ENCODE measurements around the gene VPS13C.

VPS13C gene

DNA sequence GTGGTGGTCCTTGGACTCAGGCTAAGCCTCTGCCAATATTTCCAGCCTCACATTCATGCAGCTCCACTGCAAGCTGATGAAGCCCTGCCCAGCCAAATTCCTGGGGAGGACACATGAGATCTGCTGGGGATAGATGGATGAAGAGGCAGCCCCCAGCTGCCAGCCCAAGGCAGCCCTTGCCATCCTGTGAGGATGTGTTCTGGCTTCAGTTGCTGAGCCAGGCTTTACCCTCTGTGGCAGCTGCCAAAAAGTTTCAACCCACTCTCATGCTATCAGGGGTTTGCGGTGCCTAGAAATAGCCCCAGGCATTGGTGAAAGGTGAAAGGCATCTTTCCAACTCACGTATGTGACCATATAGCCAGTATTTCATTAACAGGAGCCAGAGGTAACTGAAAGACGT lies 44.2 kb upstream of the VPS13C start:
- no peaks in the 10 kb centered on the region for H3K9me3 ChIP-seq (ENCODE audit: insufficient read depth, low read length)
- H3K9ac ChIP-seq (ENCODE audit: insufficient read length, low read depth): no peak overlapping the region
- no peaks in the 10 kb centered on the region for H3K27me3 ChIP-seq (ENCODE audit: insufficient read depth, insufficient read length)
- DNase-seq (ENCODE audit: low read depth, low spot score): no peak
- no peaks in the 10 kb centered on the region for H3K4me1 ChIP-seq (ENCODE audit: insufficient read depth, insufficient read length)
- H3K36me3 ChIP-seq (ENCODE audit: insufficient read depth, insufficient read length, low read length): no peaks in the 10 kb centered on the region
- TF ChIP-seq YY1 (IDR thresholded peaks at IDR 0.05; ENCODE audit: insufficient read depth, insufficient read length) (no peak), ZNF274 (IDR thresholded peaks at IDR 0.05; ENCODE audit: low read depth, low read length) (no peak), SUZ12 (IDR thresholded peaks at IDR 0.05; ENCODE audit: extremely low read depth, insufficient read depth, insufficient read length) (no peak)
- H3K4me3 ChIP-seq (ENCODE audit: insufficient read length, low read depth): no peak overlapping the region

DNA sequence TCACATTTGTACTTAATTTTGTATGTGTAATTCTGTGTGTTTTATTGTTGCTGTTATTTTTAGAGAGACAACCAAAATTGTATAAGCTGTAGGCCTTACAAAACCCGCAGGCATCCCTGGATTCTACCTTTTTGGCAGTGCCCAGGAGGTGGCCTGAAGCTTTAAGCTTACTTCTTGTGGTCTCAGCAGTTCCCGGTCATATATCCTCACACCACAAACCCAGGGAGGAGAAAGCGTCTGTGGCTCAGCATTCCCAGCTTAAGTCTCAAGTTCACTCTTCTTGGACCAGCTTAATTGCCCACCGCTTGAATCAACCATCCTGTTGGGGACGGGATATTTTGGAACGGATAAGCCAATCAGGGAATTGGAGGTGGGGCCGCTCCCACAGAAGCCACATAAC lies 43.2 kb upstream of the VPS13C start:
- DNase-seq (ENCODE audit: low read depth, low spot score): no peak
- TF ChIP-seq YY1 (IDR thresholded peaks at IDR 0.05; ENCODE audit: insufficient read depth, insufficient read length): no peak
- Histone ChIP-seq H3K27me3 (ENCODE audit: insufficient read depth, insufficient read length) (no peaks in the 10 kb centered on the region), H3K9me3 (ENCODE audit: insufficient read depth, low read length) (no peaks in the 10 kb centered on the region), H3K9ac (ENCODE audit: insufficient read length, low read depth) (no peak overlapping the region), H3K36me3 (ENCODE audit: insufficient read depth, insufficient read length, low read length) (no peaks in the 10 kb centered on the region), H3K4me3 (ENCODE audit: insufficient read length, low read depth) (no peak overlapping the region), H3K4me1 (ENCODE audit: insufficient read depth, insufficient read length) (no peaks in the 10 kb centered on the region)

- Histone ChIP-seq H3K36me3 (ENCODE audit: insufficient read depth, insufficient read length, low read length) (no peaks in the 10 kb centered on the region), H3K27me3 (ENCODE audit: insufficient read depth, insufficient read length) (no peaks in the 10 kb centered on the region), H3K9ac (ENCODE audit: insufficient read length, low read depth) (no peak overlapping the region), H3K4me1 (ENCODE audit: insufficient read depth, insufficient read length) (no peaks in the 10 kb centered on the region), H3K9me3 (ENCODE audit: insufficient read depth, low read length) (no peaks in the 10 kb centered on the region), H3K4me3 (ENCODE audit: insufficient read length, low read depth) (no peak overlapping the region)
- TF ChIP-seq YY1 (IDR thresholded peaks at IDR 0.05; ENCODE audit: insufficient read depth, insufficient read length) (no peak), ZNF274 (IDR thresholded peaks at IDR 0.05; ENCODE audit: low read depth, low read length) (no peak), SUZ12 (IDR thresholded peaks at IDR 0.05; ENCODE audit: extremely low read depth, insufficient read depth, insufficient read length) (no peak)
- DNase-seq (ENCODE audit: low read depth, low spot score): no peak
Observed at GRCh38 chr15:62099094-62099601, 38.9 kb upstream of the VPS13C start.

GRCh38 chr15:62094388-62094787 lies 34.1 kb upstream of the VPS13C start:
- Histone ChIP-seq H3K36me3 (ENCODE audit: insufficient read depth, insufficient read length, low read length) (no peaks in the 10 kb centered on the region), H3K27me3 (ENCODE audit: insufficient read depth, insufficient read length) (no peaks in the 10 kb centered on the region), H3K4me3 (ENCODE audit: insufficient read length, low read depth) (no peak overlapping the region), H3K9me3 (ENCODE audit: insufficient read depth, low read length) (no peaks in the 10 kb centered on the region), H3K4me1 (ENCODE audit: insufficient read depth, insufficient read length) (no peaks in the 10 kb centered on the region), H3K9ac (ENCODE audit: insufficient read length, low read depth) (no peak overlapping the region)
- DNase-seq (ENCODE audit: low read depth, low spot score): no peak
- no peak for TF ChIP-seq SUZ12 (IDR thresholded peaks at IDR 0.05; ENCODE audit: extremely low read depth, insufficient read depth, insufficient read length)

GRCh38 chr15:62093809-62094208 lies 33.6 kb upstream of the VPS13C start:
- no peak overlapping the region for H3K9ac ChIP-seq (ENCODE audit: insufficient read length, low read depth)
- TF ChIP-seq SUZ12 (IDR thresholded peaks at IDR 0.05; ENCODE audit: extremely low read depth, insufficient read depth, insufficient read length) (no peak), YY1 (IDR thresholded peaks at IDR 0.05; ENCODE audit: insufficient read depth, insufficient read length) (no peak), ZNF274 (IDR thresholded peaks at IDR 0.05; ENCODE audit: low read depth, low read length) (no peak)
- H3K36me3 ChIP-seq (ENCODE audit: insufficient read depth, insufficient read length, low read length): no peaks in the 10 kb centered on the region
- no peaks in the 10 kb centered on the region for H3K27me3 ChIP-seq (ENCODE audit: insufficient read depth, insufficient read length)
- no peak overlapping the region for H3K4me3 ChIP-seq (ENCODE audit: insufficient read length, low read depth)
- no peak for DNase-seq (ENCODE audit: low read depth, low spot score)
- H3K4me1 ChIP-seq (ENCODE audit: insufficient read depth, insufficient read length): no peaks in the 10 kb centered on the region
- no peaks in the 10 kb centered on the region for H3K9me3 ChIP-seq (ENCODE audit: insufficient read depth, low read length)

- no peak for TF ChIP-seq SUZ12 (IDR thresholded peaks at IDR 0.05; ENCODE audit: extremely low read depth, insufficient read depth, insufficient read length)
- no peak for TF ChIP-seq YY1 (IDR thresholded peaks at IDR 0.05; ENCODE audit: insufficient read depth, insufficient read length)
- no peak for TF ChIP-seq ZNF274 (IDR thresholded peaks at IDR 0.05; ENCODE audit: low read depth, low read length)
- no peak overlapping the region for H3K9ac ChIP-seq (ENCODE audit: insufficient read length, low read depth)
- H3K9me3 ChIP-seq (ENCODE audit: insufficient read depth, low read length): no peaks in the 10 kb centered on the region
- no peak overlapping the region for H3K4me3 ChIP-seq (ENCODE audit: insufficient read length, low read depth)
- DNase-seq (ENCODE audit: low read depth, low spot score): no peak
- H3K4me1 ChIP-seq (ENCODE audit: insufficient read depth, insufficient read length): no peaks in the 10 kb centered on the region
- H3K27me3 ChIP-seq (ENCODE audit: insufficient read depth, insufficient read length): no peaks in the 10 kb centered on the region
- no peaks in the 10 kb centered on the region for H3K36me3 ChIP-seq (ENCODE audit: insufficient read depth, insufficient read length, low read length)
Observed at GRCh38 chr15:62090988-62091387, 30.7 kb upstream of the VPS13C start.

GRCh38 chr15:62089616-62090015 lies 29.4 kb upstream of the VPS13C start:
- H3K27me3 ChIP-seq (ENCODE audit: insufficient read depth, insufficient read length): no peaks in the 10 kb centered on the region
- no peak overlapping the region for H3K9ac ChIP-seq (ENCODE audit: insufficient read length, low read depth)
- H3K4me3 ChIP-seq (ENCODE audit: insufficient read length, low read depth): no peak overlapping the region
- no peak for DNase-seq (ENCODE audit: low read depth, low spot score)
- peaks cover 5% of the 10 kb centered on the region; the same call in 1 of the 2 replicates for H3K9me3 ChIP-seq (ENCODE audit: insufficient read depth, low read length)
- no peaks in the 10 kb centered on the region for H3K4me1 ChIP-seq (ENCODE audit: insufficient read depth, insufficient read length)
- no peaks in the 10 kb centered on the region for H3K36me3 ChIP-seq (ENCODE audit: insufficient read depth, insufficient read length, low read length)
- no peak for TF ChIP-seq ZNF274 (IDR thresholded peaks at IDR 0.05; ENCODE audit: low read depth, low read length)
- TF ChIP-seq YY1 (IDR thresholded peaks at IDR 0.05; ENCODE audit: insufficient read depth, insufficient read length): no peak
- TF ChIP-seq SUZ12 (IDR thresholded peaks at IDR 0.05; ENCODE audit: extremely low read depth, insufficient read depth, insufficient read length): no peak

- no peaks in the 10 kb centered on the region for H3K36me3 ChIP-seq (ENCODE audit: insufficient read depth, insufficient read length, low read length)
- no peak overlapping the region for H3K4me3 ChIP-seq (ENCODE audit: insufficient read length, low read depth)
- no peak overlapping the region for H3K9ac ChIP-seq (ENCODE audit: insufficient read length, low read depth)
- H3K27me3 ChIP-seq (ENCODE audit: insufficient read depth, insufficient read length): no peaks in the 10 kb centered on the region
- peaks cover 5% of the 10 kb centered on the region; the same call in 1 of the 2 replicates for H3K9me3 ChIP-seq (ENCODE audit: insufficient read depth, low read length)
- no peak for DNase-seq (ENCODE audit: low read depth, low spot score)
- H3K4me1 ChIP-seq (ENCODE audit: insufficient read depth, insufficient read length): no peaks in the 10 kb centered on the region
- no peak for TF ChIP-seq ZNF274 (IDR thresholded peaks at IDR 0.05; ENCODE audit: low read depth, low read length)
- TF ChIP-seq SUZ12 (IDR thresholded peaks at IDR 0.05; ENCODE audit: extremely low read depth, insufficient read depth, insufficient read length): no peak
- TF ChIP-seq YY1 (IDR thresholded peaks at IDR 0.05; ENCODE audit: insufficient read depth, insufficient read length): no peak
Observed at GRCh38 chr15:62088353-62088693, 28.1 kb upstream of the VPS13C start.

Data from NT2/D1 (cell line).